Endothelial cell of umbilical vein (primary cell): Measurements from ENCODE around the gene MYO1C.

Source experiments
- EZH2 ChIP-seq: IDR thresholded peaks from 2 replicates; pipeline ENCODE4 v1.6.1; 2012; ENCODE audit warnings: borderline replicate concordance, low read depth, mild to moderate bottlenecking, moderate library complexity, low read length, inconsistent platforms; ENCODE audit not compliant: severe bottlenecking
- POLR2A ChIP-seq: IDR thresholded peaks from 2 replicates; pipeline ENCODE4 v1.6.1; 2012; ENCODE audit warnings: low read depth, mild to moderate bottlenecking, control low read depth, low read length
- TF ChIP-seq, protein P1 (sequence below), 2 donors: IDR thresholded peaks; 1 replicate in 1 of 2; 2 replicates in 1 of 2; pipeline ENCODE4 v1.5.1; 2011; ENCODE audit warnings: low read length in 2 of 2, mild to moderate bottlenecking in 2 of 2, moderate library complexity in 2 of 2, control low read depth in 1 of 2, inconsistent platforms in 1 of 2, low read depth in 1 of 2; ENCODE audit not compliant: insufficient read depth in 1 of 2; ENCODE audit errors: extremely low read depth in 1 of 2
- TF ChIP-seq, protein P2 (sequence below): IDR thresholded peaks from 2 replicates; pipeline ENCODE4 v1.6.1; 2011; ENCODE audit not compliant: insufficient read depth, insufficient read length

DNA sequence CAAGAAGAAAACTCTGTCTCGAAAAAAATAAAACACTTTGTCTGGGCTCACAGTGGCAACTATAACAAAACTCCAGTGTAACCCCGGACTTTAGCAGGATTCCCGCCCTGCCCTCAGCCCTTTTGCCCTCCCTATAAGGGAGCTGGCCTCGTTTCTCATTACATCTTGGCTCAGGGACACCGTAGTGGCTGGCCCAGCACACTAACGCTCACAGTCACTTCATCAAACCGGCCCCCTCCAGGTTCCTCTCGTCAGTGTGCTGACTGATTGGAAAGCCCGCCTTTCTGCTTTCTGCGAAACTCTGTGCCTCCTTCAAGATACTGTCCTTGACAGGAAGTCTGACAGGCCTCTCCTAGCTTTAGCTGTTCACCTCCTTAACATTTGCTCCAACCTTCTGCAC, 11.2 kb upstream of the MYO1C start:
- TF ChIP-seq, protein P1, sequence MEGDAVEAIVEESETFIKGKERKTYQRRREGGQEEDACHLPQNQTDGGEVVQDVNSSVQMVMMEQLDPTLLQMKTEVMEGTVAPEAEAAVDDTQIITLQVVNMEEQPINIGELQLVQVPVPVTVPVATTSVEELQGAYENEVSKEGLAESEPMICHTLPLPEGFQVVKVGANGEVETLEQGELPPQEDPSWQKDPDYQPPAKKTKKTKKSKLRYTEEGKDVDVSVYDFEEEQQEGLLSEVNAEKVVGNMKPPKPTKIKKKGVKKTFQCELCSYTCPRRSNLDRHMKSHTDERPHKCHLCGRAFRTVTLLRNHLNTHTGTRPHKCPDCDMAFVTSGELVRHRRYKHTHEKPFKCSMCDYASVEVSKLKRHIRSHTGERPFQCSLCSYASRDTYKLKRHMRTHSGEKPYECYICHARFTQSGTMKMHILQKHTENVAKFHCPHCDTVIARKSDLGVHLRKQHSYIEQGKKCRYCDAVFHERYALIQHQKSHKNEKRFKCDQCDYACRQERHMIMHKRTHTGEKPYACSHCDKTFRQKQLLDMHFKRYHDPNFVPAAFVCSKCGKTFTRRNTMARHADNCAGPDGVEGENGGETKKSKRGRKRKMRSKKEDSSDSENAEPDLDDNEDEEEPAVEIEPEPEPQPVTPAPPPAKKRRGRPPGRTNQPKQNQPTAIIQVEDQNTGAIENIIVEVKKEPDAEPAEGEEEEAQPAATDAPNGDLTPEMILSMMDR (IDR thresholded peaks at IDR 0.05; ENCODE audit: extremely low read depth in 1 of 2, insufficient read depth in 1 of 2, low read depth in 1 of 2, low read length in 2 of 2) = no peak
- TF ChIP-seq, protein P2, sequence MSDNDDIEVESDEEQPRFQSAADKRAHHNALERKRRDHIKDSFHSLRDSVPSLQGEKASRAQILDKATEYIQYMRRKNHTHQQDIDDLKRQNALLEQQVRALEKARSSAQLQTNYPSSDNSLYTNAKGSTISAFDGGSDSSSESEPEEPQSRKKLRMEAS = no peak
- no peak for TF ChIP-seq EZH2
- no peak for TF ChIP-seq POLR2A
